Esophagus muscularis mucosa (tissue), 4 donors: ENCODE measurements around the gene PRCP. TPM values are rescaled to one million over a fixed set of nuclear protein-coding genes. Genes with fewer than 3 reads are reported as not detected.

Source experiments
- DNase-seq: peaks from one replicate; pipeline ENCODE4 v3.0.0-alpha.2; 2017; ENCODE audit errors: extremely low spot score
- H3K27ac ChIP-seq, 4 donors: fragments of 200-600 bp; sonication (generic); replicated peaks in 1 of 4; 1 replicate in 3 of 4; 2 replicates in 1 of 4; pipeline ENCODE4 v1.5.1; 2016 to 2019; ENCODE audit warnings: mild to moderate bottlenecking in 1 of 4
- H3K27me3 ChIP-seq, 4 donors: fragments of 200-600 bp; sonication (generic); one replicate each; pipeline versions ENCODE4 v1.5.1 to v1.6.0; 2016 to 2019
- H3K36me3 ChIP-seq, 4 donors: fragments of 200-600 bp; sonication (generic); one replicate each; pipeline ENCODE4 v1.5.1; 2016 to 2019
- H3K4me1 ChIP-seq, 4 donors: fragments of 200-600 bp; sonication (generic); one replicate each; pipeline ENCODE4 v1.5.1; 2016 to 2019
- H3K4me3 ChIP-seq, 4 donors: fragments of 200-600 bp; sonication (generic); 1 replicate in 2 of 4; 2 replicates in 2 of 4; pipeline ENCODE4 v1.5.1; 2016 to 2019; ENCODE audit warnings: mild to moderate bottlenecking in 4 of 4, moderate library complexity in 1 of 4
- H3K9me3 ChIP-seq, 4 donors: fragments of 200-600 bp; sonication (generic); 1 replicate in 3 of 4; 2 replicates in 1 of 4; pipeline ENCODE4 v1.5.1; 2016 to 2019
- CTCF ChIP-seq, 3 experiments: fragments of 200-600 bp in 2 of 3; fragments of 450-650 bp in 1 of 3; sonication (generic) in 2 of 3; IDR thresholded peaks; one replicate each; pipeline ENCODE4 v1.5.1; 2017 to 2019; ENCODE audit warnings: antibody characterized with exemption in 3 of 3, mild to moderate bottlenecking in 2 of 3, moderate library complexity in 1 of 3
- EP300 ChIP-seq: sonication (generic); formaldehyde crosslinking; IDR thresholded peaks from one replicate; pipeline ENCODE4 v1.6.1; 2017; ENCODE audit warnings: antibody characterized with exemption
- POLR2A ChIP-seq: fragments of 450-650 bp; IDR thresholded peaks from one replicate; pipeline ENCODE4 v1.6.1; 2017; ENCODE audit warnings: antibody characterized with exemption, moderate library complexity, mild to moderate bottlenecking, low read depth
- POLR2AphosphoS5 ChIP-seq, 2 donors: sonication (generic); formaldehyde crosslinking; IDR thresholded peaks; one replicate each; pipeline ENCODE4 v1.6.1; 2017; ENCODE audit warnings: antibody characterized with exemption in 2 of 2
- WGBS: methylation state at CpG from one replicate; pipeline ENCODE4 v1.1.5; 2018; 5-methylcytosine and 5-hydroxymethylcytosine counted together
- intact Hi-C: fragments of 100-400 bp; cut with DNase I; formaldehyde crosslinking; loops from one replicate; pipeline ENCODE4 v1.15.1; 2023
- total RNA-seq, 4 donors: library from RNA; depleted of rRNA; stranded (reverse); fragments of >200 nt; gene quantifications; one replicate each; pipeline versions ENCODE4 v1.1.0 to v1.2.1, GENCODE V29; 2016

The PRCP gene
- total RNA-seq, 4 donors from 2014 or later: 29.1 to 46.2 (median 35.0) TPM

- Histone ChIP-seq H3K27ac (no peak overlapping the region), H3K36me3 (no peaks in the 10 kb centered on the region), H3K4me1 (no peaks in the 10 kb centered on the region), H3K9me3 (no peaks in the 10 kb centered on the region), H3K4me3 (no peak overlapping the region), H3K27me3 (no peaks in the 10 kb centered on the region)
- intact Hi-C loops: no loop called here
- TF ChIP-seq EP300 (no peak), CTCF (IDR thresholded peaks at IDR 0.05) (no peak), POLR2AphosphoS5 (IDR thresholded peaks at IDR 0.05) (no peak), POLR2A (no peak)
- WGBS: 100% methylated on average over 1 of the region's 1 CpG
- DNase-seq: no peak
These were observed 117.3 kb downstream of the PRCP start for GRCh38 chr11:82782825-82783374.

- TF ChIP-seq CTCF (IDR thresholded peaks at IDR 0.05): no peak
- no peak for TF ChIP-seq EP300
- no peak for TF ChIP-seq POLR2AphosphoS5 (IDR thresholded peaks at IDR 0.05)
- no peak for TF ChIP-seq POLR2A
- intact Hi-C loops: no loop called here
These were observed 121.5 kb downstream of the PRCP start for GRCh38 chr11:82778776-82779175.

GRCh38 chr11:82776377-82776776, 123.9 kb downstream of the PRCP start:
- Histone ChIP-seq H3K27me3 (no peaks in the 10 kb centered on the region), H3K4me1 (no peaks in the 10 kb centered on the region), H3K36me3 (no peaks in the 10 kb centered on the region), H3K4me3 (no peak overlapping the region), H3K9me3 (peaks cover 0 to 19% (median 6%) of the 10 kb centered on the region in 4 donors), H3K27ac (no peak overlapping the region)
- no peak for DNase-seq
- TF ChIP-seq CTCF (IDR thresholded peaks at IDR 0.05) (no peak), POLR2AphosphoS5 (IDR thresholded peaks at IDR 0.05) (no peak), POLR2A (no peak), EP300 (no peak)
- 88% methylated on average over 1 of the region's 2 CpGs for WGBS
- intact Hi-C loops: no loop called here

More at GRCh38 chr11:82778776-82779175, 121.5 kb downstream of the PRCP start:
- 69% methylated on average over 1 of the region's 1 CpG for WGBS
- H3K4me3 ChIP-seq: no peak overlapping the region
- H3K27me3 ChIP-seq: no peaks in the 10 kb centered on the region
- no peak overlapping the region for H3K27ac ChIP-seq
- H3K36me3 ChIP-seq: no peaks in the 10 kb centered on the region
- DNase-seq: no peak
- H3K9me3 ChIP-seq: peaks cover 0 to 19% (median 6%) of the 10 kb centered on the region in 4 donors
- H3K4me1 ChIP-seq: no peaks in the 10 kb centered on the region

GRCh38 chr11:82775736-82776346, 124.4 kb downstream of the PRCP start:
- intact Hi-C loops: no loop called here
- Histone ChIP-seq H3K4me3 (no peak overlapping the region), H3K27me3 (no peaks in the 10 kb centered on the region), H3K4me1 (no peaks in the 10 kb centered on the region), H3K9me3 (peaks cover 0 to 19% (median 6%) of the 10 kb centered on the region in 4 donors), H3K27ac (no peak overlapping the region), H3K36me3 (no peaks in the 10 kb centered on the region)
- 39% methylated on average over 3 of the region's 3 CpGs for WGBS
- no peak for DNase-seq
- TF ChIP-seq POLR2A: no peak
- no peak for TF ChIP-seq POLR2AphosphoS5 (IDR thresholded peaks at IDR 0.05)
- no peak for TF ChIP-seq EP300
- peak; percentile 14 to 37 (median 16) for TF ChIP-seq CTCF (IDR thresholded peaks at IDR 0.05)
